Dedifferentiated amniotic fluid mesenchymal stem cell (primary cell): ENCODE results near the gene MYO7B.

Experiments used
- DNase-seq: peaks from one replicate; pipeline ENCODE4 v3.0.0-alpha.2; 2016; ENCODE audit errors: extremely low spot score

The MYO7B gene

GRCh38 chr2:127586746-127587295 is 51.3 kb downstream of the MYO7B start:
- DNase-seq: no peak

GRCh38 chr2:127588241-127588640 is 52.8 kb downstream of the MYO7B start:
- DNase-seq: no peak

GRCh38 chr2:127589358-127589757 is 53.9 kb downstream of the MYO7B start:
- no peak for DNase-seq

- DNase-seq: no peak
Observed at GRCh38 chr2:127589841-127590240, 54.4 kb downstream of the MYO7B start.

GRCh38 chr2:127590386-127591190 is 55.1 kb downstream of the MYO7B start:
- no peak for DNase-seq

- DNase-seq: peak; percentile 40
Observed at GRCh38 chr2:127591221-127591923, 55.9 kb downstream of the MYO7B start.

GRCh38 chr2:127592761-127593227 is 57.3 kb downstream of the MYO7B start:
- no peak for DNase-seq

- no peak for DNase-seq
Observed at GRCh38 chr2:127593228-127594115, 58.0 kb downstream of the MYO7B start.

GRCh38 chr2:127594116-127594591 is 58.7 kb downstream of the MYO7B start:
- no peak for DNase-seq

GRCh38 chr2:127596311-127597045 is 61.0 kb downstream of the MYO7B start:
- DNase-seq: no peak

- no peak for DNase-seq
Observed at GRCh38 chr2:127597046-127597983, 61.8 kb downstream of the MYO7B start.

GRCh38 chr2:127597984-127598380 is 62.5 kb downstream of the MYO7B start:
- DNase-seq: no peak

GRCh38 chr2:127598711-127599110 is 63.2 kb downstream of the MYO7B start:
- no peak for DNase-seq

GRCh38 chr2:127599211-127599610 is 63.7 kb downstream of the MYO7B start:
- no peak for DNase-seq

GRCh38 chr2:127604986-127605385 is 69.5 kb downstream of the MYO7B start:
- no peak for DNase-seq

- no peak for DNase-seq
Observed at GRCh38 chr2:127605691-127606263, 70.3 kb downstream of the MYO7B start.

GRCh38 chr2:127606625-127607398 is 71.3 kb downstream of the MYO7B start:
- DNase-seq: no peak

- no peak for DNase-seq
Observed at GRCh38 chr2:127607399-127607908, 72.0 kb downstream of the MYO7B start.
